Pancreas (tissue), 10 donors: ENCODE results near the gene ITGA8. TPM values are rescaled to one million over a fixed set of nuclear protein-coding genes. Genes with fewer than 3 reads are reported as not detected.

ENCODE experiments used
- ATAC-seq, 4 donors: fragments of 200-7000 bp; cut with Tn5 transposase; one replicate each; pipeline versions ENCODE4 v1.8.0 to v1.9.1; 2020; ENCODE audit warnings: mild to moderate bottlenecking in 4 of 4, moderate library complexity in 4 of 4
- DNase-seq, 6 donors: peaks; one replicate each; pipeline ENCODE4 v3.0.0-alpha.2; 2020
- FAIRE-seq: peaks from 2 replicates; lab custom pipeline; 2012; peaks lifted over from hg19 to GRCh38; lab: Jason Lieb, UNC
- H3K27ac ChIP-seq, 4 donors: fragments of 200-600 bp; sonication (generic); 1 replicate in 3 of 4; 2 replicates in 1 of 4; pipeline versions ENCODE4 v1.5.0 to v1.8.0; 2020
- H3K27me3 ChIP-seq, 4 donors: fragments of 200-600 bp; one replicate each; pipeline ENCODE4 v1.8.0; 2021
- H3K36me3 ChIP-seq, 3 donors: fragments of 200-600 bp; sonication (generic) in 1 of 3; one replicate each; pipeline versions ENCODE4 v1.5.0 to v1.8.0; 2020 to 2021
- H3K4me1 ChIP-seq, 3 donors: fragments of 200-600 bp; one replicate each; pipeline ENCODE4 v1.8.0; 2021
- H3K4me3 ChIP-seq, 4 donors: fragments of 200-600 bp; sonication (generic) in 2 of 4; one replicate each; pipeline versions ENCODE4 v1.5.0 to v1.8.0; 2020 to 2021
- H3K9me3 ChIP-seq, 4 donors: fragments of 200-600 bp; one replicate each; pipeline ENCODE4 v1.8.0; 2021
- WGBS, 2 donors: extraction: QIAGEN DNeasy Blood & Tissue Kit; methylation state at CpG; one replicate each; pipeline ENCODE4 v1.1.7; 2013; 5-methylcytosine and 5-hydroxymethylcytosine counted together
- intact Hi-C, 3 donors: fragments of 100-400 bp; cut with DNase I; formaldehyde crosslinking; loops; one replicate each; pipeline versions ENCODE4 v1.11.1 to v1.14.2; 2022
- polyA plus RNA-seq, 2 donors: library from polyadenylated mRNA; stranded (reverse); fragments of 200-250 nt; gene quantifications; one replicate each; pipeline ENCODE4 v1.2.3, GENCODE V29; 2013
- total RNA-seq, 6 donors: library from RNA; stranded (reverse); fragmentation: NEBNext Ultra II Directional in 4 of 6; extraction: Animal tissue kit (Norgen Biotek cat#: 25700) in 4 of 6; gene quantifications; one replicate each; pipeline versions ENCODE4 v1.2.1 to v1.2.4, GENCODE V29; 2021 to 2023
- TF ChIP-seq, protein P1 (sequence below), 4 donors: fragments of 200-600 bp; sonication (generic) in 3 of 4; IDR thresholded peaks; one replicate each; pipeline versions ENCODE4 v1.5.0 to v1.8.0; 2021; ENCODE audit warnings: antibody characterized with exemption in 4 of 4
- donor health status: healthy with polysubstance abuse.
- donor health status: DM: no; HTN: no; CAD: no; lungs with moderate emphysema.
- donor health status: DM: no; HTN: no; CAD: no.
- donor health status: control.
- donor health status: control.
- donor health status: Bipolar disorder and iron deficiency.
- donor health status: DM: yes; HTN: yes; CAD: no.
- donor health status: DM: no; HTN: no; CAD: no.
- donor health status: DM: no; HTN: no; CAD: no.
- donor health status: DM: yes; HTN: yes; CAD: no.

Gene ITGA8
- total and polyA plus RNA-seq, 8 donors = 0.12 to 1.1 (median 0.52) TPM

- no peak overlapping the region for H3K4me3 ChIP-seq
- FAIRE-seq = no peak
- H3K36me3 ChIP-seq = no peaks in the 10 kb centered on the region
- H3K4me1 ChIP-seq = no peaks in the 10 kb centered on the region
- no peaks in the 10 kb centered on the region for H3K9me3 ChIP-seq
- H3K27me3 ChIP-seq = peaks cover 0 to 2% (median 0%) of the 10 kb centered on the region in 4 donors
- WGBS, 2 donors = 67 to 73% methylated on average over 4 of the region's 4 CpGs
- TF ChIP-seq, protein P1, sequence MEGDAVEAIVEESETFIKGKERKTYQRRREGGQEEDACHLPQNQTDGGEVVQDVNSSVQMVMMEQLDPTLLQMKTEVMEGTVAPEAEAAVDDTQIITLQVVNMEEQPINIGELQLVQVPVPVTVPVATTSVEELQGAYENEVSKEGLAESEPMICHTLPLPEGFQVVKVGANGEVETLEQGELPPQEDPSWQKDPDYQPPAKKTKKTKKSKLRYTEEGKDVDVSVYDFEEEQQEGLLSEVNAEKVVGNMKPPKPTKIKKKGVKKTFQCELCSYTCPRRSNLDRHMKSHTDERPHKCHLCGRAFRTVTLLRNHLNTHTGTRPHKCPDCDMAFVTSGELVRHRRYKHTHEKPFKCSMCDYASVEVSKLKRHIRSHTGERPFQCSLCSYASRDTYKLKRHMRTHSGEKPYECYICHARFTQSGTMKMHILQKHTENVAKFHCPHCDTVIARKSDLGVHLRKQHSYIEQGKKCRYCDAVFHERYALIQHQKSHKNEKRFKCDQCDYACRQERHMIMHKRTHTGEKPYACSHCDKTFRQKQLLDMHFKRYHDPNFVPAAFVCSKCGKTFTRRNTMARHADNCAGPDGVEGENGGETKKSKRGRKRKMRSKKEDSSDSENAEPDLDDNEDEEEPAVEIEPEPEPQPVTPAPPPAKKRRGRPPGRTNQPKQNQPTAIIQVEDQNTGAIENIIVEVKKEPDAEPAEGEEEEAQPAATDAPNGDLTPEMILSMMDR (IDR thresholded peaks at IDR 0.05) = no peak
- intact Hi-C loops = no loop called here
- no peak overlapping the region for H3K27ac ChIP-seq
- no peak for DNase-seq
- no peak for ATAC-seq
Observed at GRCh38 chr10:15681076-15681475, 38.6 kb downstream of the ITGA8 start.

DNA sequence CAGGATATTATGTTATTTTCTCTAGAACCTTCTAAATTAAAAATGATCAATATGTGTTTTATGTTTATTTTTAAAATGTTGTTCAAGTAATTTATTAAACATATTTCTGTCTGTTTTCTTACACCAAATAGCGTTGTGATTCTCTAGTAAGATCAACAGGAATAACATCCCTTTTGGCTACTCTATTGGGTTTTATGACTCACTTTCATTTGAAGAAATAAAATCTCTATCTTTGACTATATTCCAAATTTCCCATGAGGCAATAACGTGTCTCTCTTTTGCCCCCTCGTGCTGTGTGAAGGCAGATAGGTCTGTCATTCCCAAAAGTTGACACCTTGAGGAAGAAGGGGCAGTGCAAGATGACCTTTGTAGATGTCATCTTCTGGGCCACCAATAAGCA is 40.9 kb downstream of the ITGA8 start:
- Histone ChIP-seq H3K36me3 (no peaks in the 10 kb centered on the region), H3K4me1 (no peaks in the 10 kb centered on the region), H3K9me3 (no peaks in the 10 kb centered on the region), H3K4me3 (no peak overlapping the region), H3K27me3 (peaks cover 0 to 2% (median 0%) of the 10 kb centered on the region in 4 donors), H3K27ac (no peak overlapping the region)
- DNase-seq = no peak
- TF ChIP-seq, protein P1 (IDR thresholded peaks at IDR 0.05) = no peak
- 54 to 71% methylated on average over 3 of the region's 3 CpGs for WGBS, 2 donors
- no peak for FAIRE-seq
- ATAC-seq = no peak
- intact Hi-C loops = no loop called here

GRCh38 chr10:15672469-15672868 is 47.3 kb downstream of the ITGA8 start:
- Histone ChIP-seq H3K27me3 (no peaks in the 10 kb centered on the region), H3K36me3 (no peaks in the 10 kb centered on the region), H3K27ac (no peak overlapping the region), H3K9me3 (no peaks in the 10 kb centered on the region), H3K4me3 (no peak overlapping the region), H3K4me1 (no peaks in the 10 kb centered on the region)
- no peak for ATAC-seq
- no peak for DNase-seq
- WGBS, 2 donors = 46 to 61% methylated on average over 3 of the region's 3 CpGs
- intact Hi-C loops = no loop called here
- no peak for FAIRE-seq
- TF ChIP-seq, protein P1 (IDR thresholded peaks at IDR 0.05) = no peak

GRCh38 chr10:15670880-15671279 is 48.8 kb downstream of the ITGA8 start:
- WGBS, 2 donors = 36 to 51% methylated on average over 5 of the region's 5 CpGs
- FAIRE-seq = no peak
- no peaks in the 10 kb centered on the region for H3K36me3 ChIP-seq
- no peaks in the 10 kb centered on the region for H3K4me1 ChIP-seq
- no peaks in the 10 kb centered on the region for H3K9me3 ChIP-seq
- DNase-seq = no peak
- no peaks in the 10 kb centered on the region for H3K27me3 ChIP-seq
- H3K27ac ChIP-seq = no peak overlapping the region
- intact Hi-C loops = no loop called here
- no peak for ATAC-seq
- TF ChIP-seq, protein P1 (IDR thresholded peaks at IDR 0.05) = no peak
- no peak overlapping the region for H3K4me3 ChIP-seq

DNA sequence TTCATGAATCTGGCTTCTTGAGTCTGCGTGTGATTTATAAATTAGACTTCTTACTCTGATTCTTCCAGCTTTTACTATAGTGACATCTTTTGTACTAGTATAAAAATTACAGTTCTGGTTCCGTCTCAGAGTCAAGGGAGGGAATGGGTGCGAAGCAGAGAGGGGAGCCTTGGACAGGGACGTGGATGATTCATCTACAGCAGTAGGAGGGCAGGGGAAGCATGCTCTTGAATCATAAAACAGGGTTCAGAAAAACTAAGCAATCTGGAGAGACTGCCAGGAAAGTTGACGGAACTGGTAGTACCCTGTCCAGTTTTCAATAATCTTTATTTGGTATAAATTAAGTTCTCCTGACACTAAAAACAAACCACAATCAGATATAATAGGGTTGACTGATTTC is 58.1 kb downstream of the ITGA8 start:
- TF ChIP-seq, protein P1 (IDR thresholded peaks at IDR 0.05) = no peak
- intact Hi-C loops = no loop called here
- 64 to 71% methylated on average over 5 of the region's 5 CpGs for WGBS, 2 donors
- H3K36me3 ChIP-seq = no peaks in the 10 kb centered on the region
- no peaks in the 10 kb centered on the region for H3K27me3 ChIP-seq
- no peaks in the 10 kb centered on the region for H3K4me1 ChIP-seq
- FAIRE-seq (no peak), ATAC-seq (no peak), DNase-seq (no peak)
- no peak overlapping the region for H3K27ac ChIP-seq
- H3K4me3 ChIP-seq = no peak overlapping the region
- no peaks in the 10 kb centered on the region for H3K9me3 ChIP-seq
